ENCODE data around the gene SYCE3. TPM values are rescaled to one million over a fixed set of nuclear protein-coding genes. Genes with fewer than 3 reads are reported as not detected.

Gene SYCE3
- total RNA-seq, 1 experiment from 2014 or later, result 1.3 TPM

DNA sequence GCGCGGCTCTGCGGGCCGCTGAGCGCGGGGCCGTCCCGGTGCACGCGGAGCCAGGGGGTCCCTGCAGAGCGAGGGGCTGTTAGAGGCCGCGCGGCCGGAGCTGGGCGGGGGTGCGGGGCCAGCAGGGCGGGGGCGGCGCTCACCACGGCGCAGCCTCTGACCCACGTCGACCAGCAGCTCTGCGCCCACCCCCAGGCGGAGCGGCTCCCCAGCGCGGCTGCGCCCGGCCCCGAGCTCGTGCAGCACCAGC is 36.9 kb downstream of the SYCE3 start:
- no peaks in the 10 kb centered on the region for H3K9me3 ChIP-seq (ENCODE audit: low read length)
- POLR2A ChIA-PET (ENCODE audit: unreplicated experiment), result interaction anchor here (0.5 to 1.7 kb wide), 4 partner anchors 18 to 57 kb away, joined by 3 to 8 read pairs (median 4); partner anchors contain the start of genes LMF2 and NCAPH2
- peak overlapping the region; percentile 98 for H3K4me2 ChIP-seq (ENCODE audit: low read length)

DNA sequence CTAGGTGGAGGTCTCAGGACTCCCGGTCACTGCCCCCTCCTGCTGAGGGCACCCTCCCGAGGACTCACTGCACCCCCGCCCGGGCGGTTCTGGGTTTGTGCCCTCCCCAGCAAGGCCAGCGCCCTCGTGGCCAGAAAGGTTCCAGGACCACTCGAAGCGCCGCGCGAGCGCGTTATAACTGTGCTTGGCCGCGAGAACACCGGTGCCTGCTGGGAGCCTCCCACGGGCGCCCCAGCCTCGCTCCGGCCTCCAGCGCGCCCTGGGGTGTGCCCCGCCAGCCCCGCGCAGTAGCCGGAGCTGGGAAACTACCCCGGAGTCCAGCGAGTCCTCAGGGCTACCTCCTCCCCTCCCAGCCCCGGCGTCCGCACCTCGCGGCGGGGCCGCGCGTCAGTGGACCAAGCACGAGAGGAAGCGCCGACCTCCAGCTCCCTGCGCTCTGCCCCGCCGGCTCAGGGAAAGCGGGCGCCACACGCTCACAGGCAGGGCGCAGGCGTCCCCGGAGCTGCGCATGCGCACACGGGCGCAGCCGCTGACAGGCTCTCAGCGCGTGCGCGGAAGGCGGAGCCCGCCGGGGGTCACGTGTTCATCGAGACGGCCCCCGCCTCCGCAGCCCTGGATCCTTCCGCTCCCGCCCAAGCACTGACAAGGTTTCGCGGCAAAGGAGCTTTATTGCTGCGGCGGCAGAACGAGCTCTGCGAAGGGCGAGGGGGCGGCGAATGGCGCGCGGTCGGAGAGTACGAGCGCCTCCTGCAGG is 37.4 kb downstream of the SYCE3 start, which contains the start of gene SCO2:
TSS of gene SCO2 (minus strand) at position 495 of the 754 bp plus-strand sequence. CDS start 1,187 bp downstream, outside the sequence.
- Histone ChIP-seq H3K9me2 (replicated peaks; ENCODE audit: low read length) (no peaks in the 10 kb centered on the region), H3K27ac (ENCODE audit: low read length) (peak within 1 kb of the TSS; percentile 78), H2AFZ (ENCODE audit: low read length) (peak within 1 kb of the TSS; percentile 75), H3F3A (ENCODE audit: low read length, unreplicated experiment) (no peaks in the 10 kb centered on the region), H3K27me3 (ENCODE audit: low read length) (no peaks in the 10 kb centered on the region), H3K4me2 (ENCODE audit: low read length) (peak within 1 kb of the TSS; percentile 98), H4K20me1 (ENCODE audit: low read length) (no peaks in the 10 kb centered on the region; the same call in 1 of the 2 replicates), H3K9me3 (ENCODE audit: low read length) (no peaks in the 10 kb centered on the region), H3K9ac (ENCODE audit: low read length) (peak within 1 kb of the TSS; percentile 94), H3K36me3 (ENCODE audit: low read depth, low read length) (no peaks in the 10 kb centered on the region), H3K4me3 (ENCODE audit: low read length) (peak within 1 kb of the TSS; percentile 81), H3K4me1 (ENCODE audit: insufficient read depth, low read length) (peaks cover 9% of the 10 kb centered on the region; the same call in 1 of the 2 replicates), H3K79me2 (ENCODE audit: low read length) (peaks cover 25% of the 10 kb centered on the region)
- CTCF ChIA-PET, result interaction anchor here (0.5 to 2.7 kb wide), 4 partner anchors 17 to 96 kb away, joined by 3 to 16 read pairs (median 9); partner anchors contain the start of genes LMF2 and NCAPH2
- POLR2A ChIA-PET (ENCODE audit: unreplicated experiment), result interaction anchor here (0.5 to 1.7 kb wide), 5 partner anchors 17 to 229 kb away, joined by 3 to 8 read pairs (median 3); partner anchors contain the start of genes LMF2 and NCAPH2
- ATAC-seq, result peak; percentile 48
- intact Hi-C loops (cut with micrococcal nuclease), result loop anchor here (5.0 kb wide), 2 partner anchors 37 to 97 kb away; partner anchors contain the start of gene SYCE3
- peak; percentile 95 for DNase-seq
- TF ChIP-seq, protein P1, sequence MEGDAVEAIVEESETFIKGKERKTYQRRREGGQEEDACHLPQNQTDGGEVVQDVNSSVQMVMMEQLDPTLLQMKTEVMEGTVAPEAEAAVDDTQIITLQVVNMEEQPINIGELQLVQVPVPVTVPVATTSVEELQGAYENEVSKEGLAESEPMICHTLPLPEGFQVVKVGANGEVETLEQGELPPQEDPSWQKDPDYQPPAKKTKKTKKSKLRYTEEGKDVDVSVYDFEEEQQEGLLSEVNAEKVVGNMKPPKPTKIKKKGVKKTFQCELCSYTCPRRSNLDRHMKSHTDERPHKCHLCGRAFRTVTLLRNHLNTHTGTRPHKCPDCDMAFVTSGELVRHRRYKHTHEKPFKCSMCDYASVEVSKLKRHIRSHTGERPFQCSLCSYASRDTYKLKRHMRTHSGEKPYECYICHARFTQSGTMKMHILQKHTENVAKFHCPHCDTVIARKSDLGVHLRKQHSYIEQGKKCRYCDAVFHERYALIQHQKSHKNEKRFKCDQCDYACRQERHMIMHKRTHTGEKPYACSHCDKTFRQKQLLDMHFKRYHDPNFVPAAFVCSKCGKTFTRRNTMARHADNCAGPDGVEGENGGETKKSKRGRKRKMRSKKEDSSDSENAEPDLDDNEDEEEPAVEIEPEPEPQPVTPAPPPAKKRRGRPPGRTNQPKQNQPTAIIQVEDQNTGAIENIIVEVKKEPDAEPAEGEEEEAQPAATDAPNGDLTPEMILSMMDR (conservative IDR thresholded peaks at IDR 0.05; ENCODE audit: low read depth, low read length), result no peak; the same call in 1 of the 2 replicates
- TF ChIP-seq EZH2phosphoT487 (IDR thresholded peaks at IDR 0.05; ENCODE audit: borderline replicate concordance, low read length) (no peak), EZH2 (IDR thresholded peaks at IDR 0.05; ENCODE audit: low read length, unreplicated experiment) (no peak)
- TSS peak; percentile 22 for BruUV-seq (replicated peaks)

More for the DNA sequence above, 36.9 kb downstream of the SYCE3 start:
- no peaks in the 10 kb centered on the region; the same call in 1 of the 2 replicates for H4K20me1 ChIP-seq (ENCODE audit: low read length)
- no peaks in the 10 kb centered on the region for H3F3A ChIP-seq (ENCODE audit: low read length, unreplicated experiment)
- H3K27me3 ChIP-seq (ENCODE audit: low read length), result no peaks in the 10 kb centered on the region
- peak overlapping the region; percentile 81 for H3K4me3 ChIP-seq (ENCODE audit: low read length)
- peaks cover 13% of the 10 kb centered on the region; the same call in 1 of the 2 replicates for H3K4me1 ChIP-seq (ENCODE audit: insufficient read depth, low read length)
- intact Hi-C loops (cut with micrococcal nuclease), result loop anchor here (5.0 kb wide), 2 partner anchors 37 to 97 kb away; partner anchors contain the start of gene SYCE3
- no TSS peak for BruUV-seq (replicated peaks)
- DNase-seq, result no peak
- peaks cover 25% of the 10 kb centered on the region for H3K79me2 ChIP-seq (ENCODE audit: low read length)
- H3K9ac ChIP-seq (ENCODE audit: low read length), result peak overlapping the region; percentile 94
- no peak for ATAC-seq
- TF ChIP-seq EZH2phosphoT487 (IDR thresholded peaks at IDR 0.05; ENCODE audit: borderline replicate concordance, low read length), result no peak
- TF ChIP-seq, protein P1 (conservative IDR thresholded peaks at IDR 0.05; ENCODE audit: low read depth, low read length), result no peak
- TF ChIP-seq EZH2 (IDR thresholded peaks at IDR 0.05; ENCODE audit: low read length, unreplicated experiment), result no peak
- peak overlapping the region; percentile 75 for H2AFZ ChIP-seq (ENCODE audit: low read length)
- H3K36me3 ChIP-seq (ENCODE audit: low read depth, low read length), result no peaks in the 10 kb centered on the region
- no peaks in the 10 kb centered on the region for H3K9me2 ChIP-seq (replicated peaks; ENCODE audit: low read length)
- H3K27ac ChIP-seq (ENCODE audit: low read length), result peak overlapping the region; percentile 78
- CTCF ChIA-PET, result interaction anchor here (0.5 to 2.7 kb wide), 4 partner anchors 18 to 95 kb away, joined by 3 to 16 read pairs (median 9); partner anchors contain the start of genes LMF2 and NCAPH2
